GM21381 (cell line): ENCODE measurements around the gene NABP1.

Experiments used
- ATAC-seq: cut with Tn5 transposase; IDR thresholded peaks from one replicate; pipeline ENCODE4 v1.9.1; 2021; ENCODE audit warnings: mild to moderate bottlenecking, moderate library complexity; ENCODE audit not compliant: unreplicated experiment

Gene NABP1

DNA sequence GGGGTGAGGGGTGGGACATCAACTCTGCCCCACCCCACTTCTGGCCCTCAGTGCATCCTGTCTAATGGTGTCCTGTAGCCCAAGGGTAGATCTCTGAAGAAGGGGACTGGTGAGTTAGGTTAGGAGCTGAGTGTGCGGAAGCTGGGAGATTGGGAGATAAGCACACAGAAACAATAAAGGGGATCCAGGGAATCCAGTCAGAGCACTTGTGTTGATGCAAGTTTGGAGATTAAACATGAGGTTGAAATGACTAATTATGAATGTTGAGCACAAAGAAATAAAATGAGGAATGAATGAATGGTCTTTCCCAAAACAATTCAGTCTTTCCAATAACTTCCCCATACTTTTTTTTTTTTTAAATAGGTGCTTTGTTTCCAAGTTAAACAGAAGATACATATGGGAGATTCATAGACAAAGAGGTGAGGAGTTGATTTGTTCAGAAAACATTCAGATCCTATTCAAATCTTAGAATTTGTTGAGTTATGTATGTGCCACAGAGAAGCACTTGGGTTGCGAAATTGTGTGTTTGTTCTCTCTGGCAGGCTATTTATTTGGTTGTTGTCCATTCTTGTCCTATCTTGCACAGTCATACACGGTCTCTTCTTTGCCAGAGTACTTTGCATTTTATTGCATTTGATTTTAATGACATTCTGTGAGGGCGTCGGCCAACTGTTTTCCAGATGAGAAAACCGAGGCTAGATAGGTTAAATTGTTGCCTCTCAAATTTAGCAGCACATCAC is 31.6 kb upstream of the NABP1 start:
- ATAC-seq: no peak

DNA sequence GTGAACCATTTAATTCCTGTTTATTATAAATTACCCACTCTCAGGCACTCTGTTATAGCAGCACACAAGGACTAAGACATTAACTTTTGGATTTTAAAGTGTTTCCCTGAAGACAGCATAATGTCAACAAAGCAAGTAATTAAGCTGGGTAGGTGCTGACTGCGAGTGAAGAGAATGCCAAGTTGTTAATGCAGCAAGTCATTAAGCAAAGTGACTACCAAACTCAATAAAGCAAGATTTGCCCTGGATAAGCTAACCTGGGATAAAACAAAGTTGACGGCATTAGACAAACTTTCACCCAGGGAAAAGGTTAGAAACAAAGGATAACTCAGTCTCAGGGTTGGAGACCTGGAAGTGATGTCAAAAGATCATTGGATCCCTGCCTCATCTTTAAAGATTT is 28.4 kb upstream of the NABP1 start:
- ATAC-seq: no peak

DNA sequence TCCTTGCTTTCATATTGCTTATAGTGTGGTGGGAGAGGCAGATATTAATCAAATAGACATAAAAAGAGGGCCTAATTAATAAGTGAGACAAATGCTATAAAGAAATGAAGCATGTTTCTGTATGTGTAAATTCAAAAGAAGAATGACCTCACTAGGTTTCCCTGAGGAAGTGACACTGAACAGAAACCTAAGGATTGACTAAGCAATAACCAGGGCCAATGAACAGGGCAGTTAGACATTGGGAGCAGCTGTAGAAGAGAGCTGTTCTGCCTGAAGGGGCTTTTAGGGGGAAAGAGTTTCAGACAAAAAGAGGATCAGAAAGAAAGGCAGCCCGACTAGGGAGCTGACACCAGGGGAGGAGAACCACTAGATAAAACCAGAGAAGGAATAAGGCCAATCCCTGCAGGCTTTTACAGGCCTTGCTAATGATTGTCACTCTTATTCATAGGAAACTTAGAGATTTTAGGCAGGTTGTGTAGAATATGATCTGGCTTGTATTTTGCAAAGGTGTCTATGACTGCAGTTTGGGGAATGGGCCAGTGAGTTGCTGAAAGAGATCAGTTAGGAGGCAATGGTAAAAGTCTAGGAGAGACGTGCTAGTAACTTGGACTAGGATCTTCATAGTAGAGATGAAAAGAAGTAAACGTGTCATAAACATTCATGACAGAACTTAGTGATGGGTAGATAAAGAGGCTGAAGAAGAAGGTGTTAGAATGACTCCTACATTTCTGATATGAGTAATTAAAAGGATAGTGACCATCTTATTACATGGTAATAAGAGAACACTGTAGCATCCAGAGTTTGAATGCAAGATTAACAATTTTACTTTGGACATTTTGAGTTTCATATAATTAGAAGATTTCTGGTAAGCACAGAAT is 26.8 kb upstream of the NABP1 start:
- ATAC-seq: peak; percentile 97

GRCh38 chr2:191653667-191654391 is 24.1 kb upstream of the NABP1 start:
- no peak for ATAC-seq

DNA sequence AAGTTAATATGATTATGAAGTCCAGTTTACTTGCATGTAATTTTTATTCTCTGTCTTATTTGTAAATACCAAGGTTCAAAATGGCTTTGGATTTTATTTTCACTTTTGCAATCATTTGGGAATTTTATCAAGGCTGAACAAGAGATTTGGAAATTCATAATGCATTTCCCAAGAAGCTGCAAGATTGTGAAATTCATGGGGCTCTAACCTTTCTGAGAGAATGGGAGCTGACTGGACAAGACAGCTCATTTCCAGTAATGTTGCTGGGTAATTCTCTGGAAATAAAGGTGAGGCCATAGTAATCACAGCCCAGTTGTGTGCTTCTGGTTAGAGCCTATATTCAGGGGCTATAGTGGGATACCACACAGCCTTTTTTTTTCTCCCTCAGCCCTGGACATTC is 21.5 kb upstream of the NABP1 start:
- ATAC-seq: no peak

GRCh38 chr2:191656792-191657191 is 21.1 kb upstream of the NABP1 start:
- no peak for ATAC-seq

DNA sequence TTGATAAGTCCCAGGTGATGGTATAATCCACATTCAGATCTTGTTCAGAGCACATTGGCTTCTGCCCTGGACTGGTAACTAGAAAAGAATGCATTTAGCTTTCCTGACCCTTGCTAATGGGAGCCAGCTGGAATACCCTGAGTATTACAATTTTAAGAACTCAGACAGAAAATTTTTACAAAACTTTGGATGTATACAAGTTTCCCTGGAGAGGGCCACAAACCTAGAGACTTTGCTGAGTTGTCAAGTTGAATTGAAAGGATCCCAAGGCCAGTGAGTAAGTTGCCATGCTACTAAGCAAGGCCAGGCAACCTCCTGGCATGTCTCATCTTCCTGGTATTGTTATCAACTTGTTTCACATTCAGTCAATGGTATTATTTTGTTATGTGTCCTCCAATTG is 20.0 kb upstream of the NABP1 start:
- no peak for ATAC-seq

DNA sequence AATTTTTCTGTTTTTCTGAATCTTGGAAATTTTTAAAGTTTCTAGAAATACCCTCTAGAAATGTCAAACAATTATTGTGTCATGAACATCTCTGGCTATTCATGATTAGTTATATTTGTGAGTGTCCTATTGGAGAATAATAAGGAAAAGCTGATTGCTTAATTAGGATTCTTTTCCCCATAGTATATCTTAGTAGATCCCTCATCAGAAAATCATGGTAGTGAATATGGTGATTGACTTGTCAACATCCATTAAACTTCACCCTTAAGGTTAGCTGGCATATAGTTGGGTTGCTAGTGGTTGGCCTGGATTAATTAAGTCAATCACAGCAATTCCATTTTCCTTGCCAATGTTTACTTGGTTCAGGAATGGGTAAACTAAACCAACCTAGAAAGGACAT is 18.7 kb upstream of the NABP1 start:
- ATAC-seq: no peak

- no peak for ATAC-seq
Measured at GRCh38 chr2:191660575-191660974, 17.4 kb upstream of the NABP1 start.

GRCh38 chr2:191661097-191661924 is 16.6 kb upstream of the NABP1 start:
- peak; percentile 49 for ATAC-seq

DNA sequence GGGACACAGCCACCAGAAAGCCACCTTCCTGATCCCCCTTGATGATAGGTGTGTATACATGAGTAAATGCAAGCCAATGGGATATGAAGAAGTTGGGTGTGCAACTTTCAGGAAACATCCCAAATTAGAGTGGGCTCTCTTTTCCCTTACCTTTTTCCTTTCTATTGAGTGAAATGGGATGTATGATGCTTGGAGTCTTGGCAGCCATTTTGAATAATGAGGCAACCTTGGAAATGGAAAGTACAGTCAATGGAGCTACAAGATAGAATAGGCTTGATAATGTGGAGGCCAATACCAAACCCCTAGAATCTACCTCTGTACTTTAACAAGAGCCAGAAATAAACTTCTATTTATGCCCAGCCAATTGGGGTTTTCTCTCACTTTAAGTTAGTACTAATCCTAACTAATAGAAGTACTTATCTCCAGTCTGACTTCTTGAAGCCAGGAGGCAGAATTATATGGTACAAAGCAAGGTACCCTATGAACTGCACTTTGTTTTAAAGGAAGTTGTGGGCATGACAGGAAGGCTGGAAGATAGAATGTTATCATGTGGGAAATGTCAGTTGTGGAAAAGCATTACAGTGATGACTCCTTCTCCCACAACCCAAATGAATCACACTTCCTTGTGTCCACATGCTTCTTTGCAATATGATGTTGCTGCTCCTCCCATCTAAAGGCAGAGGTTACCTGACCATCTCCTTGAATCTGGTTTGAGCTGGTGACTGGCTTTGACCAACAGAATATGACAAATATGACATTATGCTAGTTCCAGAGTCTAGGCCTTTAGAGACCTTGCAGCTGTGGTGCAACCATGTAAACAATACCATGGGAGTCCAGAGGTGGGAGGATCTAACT is 12.9 kb upstream of the NABP1 start:
- no peak for ATAC-seq

DNA sequence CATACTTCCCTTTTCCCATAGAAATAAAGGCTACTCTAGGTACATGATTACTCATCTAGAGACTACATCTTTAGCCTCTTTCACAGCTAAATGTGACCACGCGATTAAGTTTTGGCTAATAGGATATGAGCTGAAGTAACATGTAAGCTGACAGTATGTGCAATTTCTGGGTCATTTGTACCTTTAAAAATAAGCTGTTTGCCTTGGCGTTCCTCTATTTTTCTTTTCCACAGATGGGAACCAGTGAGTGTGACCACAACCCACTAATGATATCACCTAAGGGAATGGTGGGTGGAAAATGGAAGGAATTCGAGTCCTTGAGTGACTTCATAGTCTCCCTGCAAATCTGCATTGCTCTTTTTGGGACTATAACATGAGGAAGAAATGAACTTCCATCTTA is 11.7 kb upstream of the NABP1 start:
- peak; percentile 1 for ATAC-seq

DNA sequence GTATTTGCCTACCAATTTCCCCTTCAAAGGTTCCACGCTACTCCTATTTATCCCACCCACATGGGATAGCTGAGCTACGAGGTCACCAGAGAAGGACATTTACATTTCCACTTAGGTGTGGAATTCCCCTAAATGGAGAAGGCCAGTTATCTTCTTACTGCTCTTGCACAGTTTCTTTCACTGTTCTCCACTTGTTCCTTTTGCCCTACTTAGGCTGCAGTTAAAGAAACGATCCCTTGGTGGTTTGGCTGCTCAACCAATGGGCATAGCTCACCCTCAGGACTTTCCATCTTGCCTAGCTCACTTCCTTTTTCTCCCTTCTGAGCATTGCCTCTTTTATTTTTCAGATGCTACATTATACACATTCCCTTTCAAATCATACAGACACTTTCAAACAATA is 11.2 kb upstream of the NABP1 start:
- ATAC-seq: peak; percentile 62

DNA sequence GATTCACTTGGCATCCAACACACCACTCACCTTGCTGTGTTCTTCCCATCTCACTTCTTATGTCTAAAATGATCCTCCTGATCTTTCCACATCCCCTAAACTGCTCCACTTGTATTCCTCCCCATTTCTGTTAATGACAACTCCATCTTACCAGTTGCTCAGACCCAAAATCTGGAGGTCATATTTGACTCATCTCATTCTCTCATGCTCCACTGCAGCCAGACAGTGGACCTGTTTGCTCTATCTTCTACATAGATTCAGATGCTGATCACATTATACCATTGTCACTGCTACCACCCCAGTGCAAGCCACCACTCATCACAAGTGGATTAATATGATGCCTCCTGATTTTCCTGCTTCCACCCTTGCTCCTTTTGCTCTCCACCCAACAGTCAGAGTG is 7.9 kb upstream of the NABP1 start:
- ATAC-seq: peak; percentile 43

DNA sequence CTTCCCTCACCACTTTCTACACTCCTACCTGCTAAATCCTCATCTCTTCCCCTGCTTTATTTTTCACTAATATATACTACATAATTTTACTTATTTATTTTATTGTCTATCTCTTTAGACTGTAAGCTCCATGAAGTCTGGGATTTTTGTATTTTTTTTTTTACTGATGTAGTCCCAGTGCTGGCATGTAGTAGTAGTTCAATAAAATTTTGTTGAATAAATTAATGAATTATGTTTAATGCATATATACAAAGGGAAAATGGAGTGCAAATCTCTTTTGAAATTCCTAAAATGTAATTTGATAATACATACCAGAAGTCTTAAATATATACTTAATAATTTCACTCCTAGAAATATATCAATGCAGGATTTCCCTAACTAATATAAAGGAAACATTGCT is 7.1 kb upstream of the NABP1 start:
- ATAC-seq: no peak

- ATAC-seq: peak; percentile 55
Measured at GRCh38 chr2:191675807-191676721, 1.9 kb upstream of the NABP1 start.

DNA sequence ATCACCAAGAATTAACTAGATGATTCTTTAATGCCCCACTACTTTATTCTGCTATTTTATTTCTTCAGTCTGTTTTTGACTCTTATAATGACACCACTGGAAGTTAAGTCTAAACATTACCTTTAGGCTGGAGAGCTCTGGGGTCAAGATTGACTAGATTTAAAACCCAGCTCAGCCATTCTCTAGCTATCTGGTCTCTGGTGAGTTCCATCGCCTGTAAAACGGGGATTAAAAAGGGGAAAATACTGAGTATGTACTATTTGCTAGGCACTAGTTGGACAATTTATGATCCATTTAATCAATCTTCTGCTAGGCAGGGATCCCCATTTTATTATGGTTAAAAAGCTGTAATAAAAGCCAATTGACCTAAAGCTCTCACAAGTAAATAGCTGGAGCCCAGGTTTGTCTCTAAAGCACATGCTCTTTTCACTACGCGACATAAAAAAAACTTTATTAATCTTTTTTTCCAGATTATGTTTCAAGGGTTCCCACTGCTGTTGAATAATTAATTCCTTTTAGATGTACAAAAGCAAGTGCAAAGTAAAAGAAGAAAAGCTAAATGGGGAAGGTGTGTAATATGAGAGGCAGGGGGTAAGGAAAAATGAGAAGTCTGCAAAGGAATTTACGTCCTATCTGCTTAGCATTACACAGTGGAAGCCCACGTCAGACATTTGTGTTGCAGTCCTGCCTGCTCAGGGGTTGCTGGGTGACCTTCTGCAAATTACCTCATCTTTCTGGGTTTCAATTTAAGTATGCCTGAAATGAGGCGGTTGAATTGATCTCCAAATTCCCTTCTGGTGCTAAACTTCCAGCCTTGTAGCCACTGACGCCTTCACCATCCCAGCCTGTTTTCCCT is 918 bp upstream of the NABP1 start:
- peak; percentile 19 for ATAC-seq
